GM12878 (cell line): Measurements from ENCODE around the gene ATP1A3. TPM values are rescaled to one million over a fixed set of nuclear protein-coding genes. Genes with fewer than 3 reads are reported as not detected.
A peak's percentile ranks its signal among the peaks of the same experiment; 100 is the strongest.

Experiments
- ATAC-seq: fragments of 200-7000 bp; cut with Tn5 transposase; 3 replicates; pipeline ENCODE4 v1.9.1; 2020; ENCODE audit warnings: mild to moderate bottlenecking, moderate library complexity
- BruUV-seq: library from RNA; stranded (reverse); fragments of 400-500 nt; replicated peaks from 2 replicates; lab custom pipeline; 2021; lab: Mats Ljungman, UMichigan
- CTCF ChIA-PET: fragments of 300-600 bp; sonication (Branson Sonifier 250); formaldehyde crosslinking; extraction: SDS; loops from one replicate; lab custom pipeline; 2021; ENCODE audit warnings: inconsistent platforms; lab: Yijun Ruan, JAX
- POLR2A ChIA-PET: fragments of 350-600 bp; formaldehyde crosslinking; extraction: SDS; loops from one replicate; lab custom pipeline; 2021; ENCODE audit warnings: inconsistent platforms; lab: Charles Lee
- RAD21 ChIA-PET: fragments of 300-600 bp; sonication (Branson Sonifier 250); formaldehyde crosslinking; loops from one replicate; lab custom pipeline; 2023; ENCODE audit warnings: antibody characterized with exemption; ENCODE audit not compliant: unreplicated experiment; lab: Charles Lee
- SMC1A ChIA-PET: fragments of 300-600 bp; sonication (Branson Sonifier 250); formaldehyde crosslinking; loops from one replicate; lab custom pipeline; 2023; ENCODE audit not compliant: unreplicated experiment, uncharacterized antibody; lab: Charles Lee
- DNase-seq: peaks from one replicate; pipeline ENCODE4 v3.0.0-alpha.2; 2011; ENCODE audit warnings: low read depth, low spot score
- FAIRE-seq: peaks from 3 replicates; lab custom pipeline; 2011; peaks lifted over from hg19 to GRCh38; lab: Jason Lieb, UNC
- H2AFZ ChIP-seq: 2 replicates; pipeline ENCODE4 v1.6.0; 2011; ENCODE audit warnings: low read depth, low read length, control low read depth; ENCODE audit not compliant: control insufficient read depth
- H3K27ac ChIP-seq: 2 replicates; pipeline ENCODE4 v1.5.1; 2011; ENCODE audit warnings: control low read depth; ENCODE audit not compliant: control insufficient read depth, insufficient read depth
- H3K27me3 ChIP-seq, 2 experiments: replicated peaks in 1 of 2; 2 replicates each; pipeline versions ENCODE4 v1.6.0 to v1.6.1; 2011; ENCODE audit warnings: low read length in 1 of 2; ENCODE audit not compliant: control insufficient read depth in 2 of 2, insufficient read depth in 2 of 2
- H3K36me3 ChIP-seq, 2 experiments: 2 replicates each; pipeline ENCODE4 v1.5.1; 2011; ENCODE audit warnings: low read length in 1 of 2; ENCODE audit not compliant: control insufficient read depth in 2 of 2, insufficient read depth in 2 of 2
- H3K4me1 ChIP-seq: 2 replicates; pipeline ENCODE4 v1.6.1; 2011; ENCODE audit warnings: mild to moderate bottlenecking, low read length, moderate library complexity, mixed read lengths; ENCODE audit not compliant: control insufficient read depth, insufficient read depth
- H3K4me2 ChIP-seq: 2 replicates; pipeline ENCODE4 v1.6.0; 2011; ENCODE audit warnings: control low read depth; ENCODE audit not compliant: control insufficient read depth, insufficient read depth
- H3K4me3 ChIP-seq: fragments of 200-600 bp; sonication (generic); 2 replicates; pipeline ENCODE4 v1.5.1; 2016
- H3K79me2 ChIP-seq: 2 replicates; pipeline ENCODE4 v1.6.0; 2011; ENCODE audit warnings: low read length; ENCODE audit not compliant: control insufficient read depth, insufficient read depth
- H3K9ac ChIP-seq: 2 replicates; pipeline ENCODE4 v1.8.0; 2011; ENCODE audit warnings: low read length, control low read depth, mixed read lengths; ENCODE audit not compliant: control insufficient read depth, insufficient read depth
- H3K9me3 ChIP-seq: replicated peaks from 3 replicates; pipeline ENCODE4 v1.5.1; 2011; ENCODE audit warnings: mild to moderate bottlenecking, low read length; ENCODE audit not compliant: control insufficient read depth, insufficient read depth
- H4K20me1 ChIP-seq: 2 replicates; pipeline ENCODE4 v1.6.0; 2011; ENCODE audit not compliant: control insufficient read depth, insufficient read depth
- EED ChIP-seq: sonication (generic); IDR thresholded peaks from 2 replicates; pipeline ENCODE4 v1.6.1; 2016; ENCODE audit warnings: antibody characterized with exemption, low read depth
- EGR1 ChIP-seq, 2 experiments: IDR thresholded peaks; 1 replicate in 1 of 2; 2 replicates in 1 of 2; pipeline ENCODE4 v1.6.1; 2011 to 2012; ENCODE audit warnings: low read depth in 2 of 2, low read length in 2 of 2, borderline replicate concordance in 1 of 2, mild to moderate bottlenecking in 1 of 2, moderate library complexity in 1 of 2
- IKZF1 ChIP-seq: fragments of 450-650 bp; conservative IDR thresholded peaks from 2 replicates; pipeline ENCODE4 v1.6.1; 2017; ENCODE audit warnings: antibody characterized with exemption, mild to moderate bottlenecking
- NFYB ChIP-seq: IDR thresholded peaks from 2 replicates; pipeline ENCODE4 v1.6.1; 2011; ENCODE audit warnings: low read depth, mild to moderate bottlenecking, low read length, improper control_type of control experiment, moderate library complexity; ENCODE audit not compliant: insufficient read depth
- RELA ChIP-seq: fragments of 450-650 bp; IDR thresholded peaks from 2 replicates; pipeline ENCODE4 v1.8.0; 2014; ENCODE audit warnings: borderline replicate concordance; ENCODE audit not compliant: partially characterized antibody
- ZNF207 ChIP-seq: fragments of 450-650 bp; IDR thresholded peaks from 2 replicates; pipeline ENCODE4 v1.6.1; 2014; ENCODE audit warnings: antibody characterized with exemption, mild to moderate bottlenecking, borderline replicate concordance
- ZNF384 ChIP-seq: IDR thresholded peaks from 2 replicates; pipeline ENCODE4 v1.6.1; 2012; ENCODE audit warnings: low read depth, mild to moderate bottlenecking, low read length, improper control_type of control experiment, borderline replicate concordance
- whole genome bisulfite sequencing: methylation state at CpG from one replicate; pipeline ENCODE4 v1.1.6; 2016; ENCODE audit warnings: low lambda C conversion rate; ENCODE audit not compliant: insufficient replicate concordance, insufficient coverage; ENCODE audit errors: missing lambda C conversion rate; 5-methylcytosine and 5-hydroxymethylcytosine counted together
- in situ Hi-C: fragments of 300-500 bp; cut with MboI; formaldehyde crosslinking; loops from 9 replicates; pipeline ENCODE4 v1.14.3; 2018; ENCODE audit warnings: mixed read lengths
- intact Hi-C: fragments of 100-400 bp; cut with micrococcal nuclease; formaldehyde crosslinking; loops from one replicate; pipeline ENCODE4 v1.14.2; 2022; ENCODE audit not compliant: unreplicated experiment
- polyA plus RNA-seq, 11 experiments: library from polyadenylated mRNA; depleted of rRNA in 4 of 11; unstranded in 6 of 11; stranded (reverse) in 5 of 11; fragments of >200 nt; fragmentation: Nextera tagmentation in 4 of 11; fragmentation: Illumina TruSeq in 1 of 11; extraction: Ambion mirVana in 4 of 11; extraction: Trizol in 1 of 11; gene quantifications; 1 replicate in 1 of 11; 2 replicates in 10 of 11; pipeline versions ENCODE4 v1.2.1 to v1.2.3, GENCODE V29; 2011 to 2016; ENCODE audit warnings: inconsistent platforms in 2 of 11, missing spikeins in 2 of 11, low read depth in 1 of 11
- total RNA-seq, 4 experiments: library from RNA; depleted of rRNA in 3 of 4; stranded (reverse); fragments of >200 nt in 3 of 4; fragmentation: Illumina TruSeq in 1 of 4; extraction: Trizol in 1 of 4; gene quantifications; 2 replicates each; pipeline versions ENCODE4 v1.2.1 to v1.2.3, GENCODE V29; 2013 to 2021

The ATP1A3 gene
- total and polyA plus RNA-seq, 10 of the 15 experiments (the other 5 are each of a cell fraction or from before 2014, with no cell fraction given): 0.17 to 0.86 (median 0.32) TPM; not detected in 2

GRCh38 chr19:41928221-41928683, 65.8 kb downstream of the ATP1A3 start, which contains the start of gene ERFL (continued):
- TF ChIP-seq EED: no peak
- TF ChIP-seq IKZF1: peak; percentile 30

GRCh38 chr19:41927497-41928192, 66.4 kb downstream of the ATP1A3 start:
- FAIRE-seq (no peak), DNase-seq (no peak)
- no peak overlapping the region for H2AFZ ChIP-seq
- no peak overlapping the region for H3K27ac ChIP-seq
- H3K9me3 ChIP-seq: no peaks in the 10 kb centered on the region
- H3K79me2 ChIP-seq: no peaks in the 10 kb centered on the region
- TF ChIP-seq ZNF207 (no peak), RELA (no peak), EGR1 (IDR thresholded peaks at IDR 0.05; ENCODE audit: borderline replicate concordance in 1 of 2, low read depth in 2 of 2, low read length in 2 of 2) (peak in 1 of 2 experiments; percentile 69; a peak in 2 of 3 replicates), NFYB (no peak), EED (no peak), ZNF384 (no peak)
- TF ChIP-seq, all 136 proteins: peak for 1
- no peaks in the 10 kb centered on the region for H4K20me1 ChIP-seq
- BruUV-seq: no TSS peak
- CTCF ChIA-PET: interaction anchor here (0.6 to 1.3 kb wide), 3 partner anchors 51 to 55 kb away, joined by 3 to 5 read pairs (median 3); no protein-coding TSS in a partner anchor
- intact Hi-C loops: no loop called here
- peak overlapping the region; percentile 80 for H3K4me2 ChIP-seq
- H3K36me3 ChIP-seq: no peaks in the 10 kb centered on the region
- H3K4me3 ChIP-seq: peak overlapping the region; percentile 64
- in situ Hi-C loops: loop anchor here (25.0 kb wide), 1 partner anchor 1835 kb away; the partner anchor contains the start of gene SMG9
- 2% methylated on average over 23 of the region's 43 CpGs for WGBS
- POLR2A ChIA-PET: interaction anchor here (1.0 to 1.4 kb wide), 2 partner anchors 18 to 40 kb away, joined by 3 read pairs; no protein-coding TSS in a partner anchor
- no peak overlapping the region for H3K9ac ChIP-seq
- peak; percentile 12 for ATAC-seq
- RAD21 ChIA-PET: interaction anchor here (0.6 to 1.6 kb wide), 5 partner anchors 50 to 67 kb away, joined by 3 to 6 read pairs (median 3); no protein-coding TSS in a partner anchor
- SMC1A ChIA-PET: interaction anchor here (0.6 to 1.2 kb wide), 2 partner anchors 23 to 41 kb away, joined by 3 read pairs; no protein-coding TSS in a partner anchor
- peaks cover 13% of the 10 kb centered on the region in 2 experiments for H3K27me3 ChIP-seq
- H3K4me1 ChIP-seq: peaks cover 7% of the 10 kb centered on the region
